HG03103 (cell line): ENCODE results near the gene GPD1L.

Experiments used
- ATAC-seq: cut with Tn5 transposase; IDR thresholded peaks from one replicate; pipeline ENCODE4 v1.9.1; 2021; ENCODE audit warnings: low read depth; ENCODE audit not compliant: unreplicated experiment

Gene GPD1L

DNA sequence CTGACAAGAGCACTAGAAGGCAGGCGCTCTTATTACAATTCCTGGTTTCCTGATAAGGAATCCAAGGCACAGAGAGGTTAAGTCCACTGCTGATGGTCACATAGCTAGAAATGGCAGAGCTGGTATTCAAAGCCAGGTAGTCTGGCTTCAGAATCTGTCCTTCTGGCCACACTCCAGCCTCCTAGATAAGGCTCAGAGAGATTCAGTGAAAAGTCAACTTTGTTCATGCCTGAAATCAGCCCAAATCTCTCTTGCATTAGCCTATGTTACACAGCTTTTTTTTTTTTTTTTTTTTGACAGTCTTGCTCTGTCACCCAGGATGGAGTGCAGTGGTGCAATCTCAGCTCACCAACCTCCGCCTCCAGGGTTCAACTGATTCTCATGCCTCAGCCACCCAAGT is 110.9 kb downstream of the GPD1L start:
- no peak for ATAC-seq
